T-cell (primary cell): ENCODE results near the gene SPRED2. TPM values are rescaled to one million over a fixed set of nuclear protein-coding genes. Genes with fewer than 3 reads are reported as not detected.

Experiments
- ATAC-seq, 4 experiments: fragments of 200-7000 bp in 3 of 4; fragments of 150-1000 bp in 1 of 4; cut with Tn5 transposase; replicated peaks in 1 of 4; 1 replicate in 3 of 4; 2 replicates in 1 of 4; pipeline ENCODE4 v1.10.0; 2021; ENCODE audit warnings: moderate library complexity in 3 of 4, mild to moderate bottlenecking in 2 of 4, moderate number of reproducible peaks in 1 of 4
- CTCF ChIA-PET, 2 donors: fragments of 300-600 bp; sonication (Branson Sonifier 250); formaldehyde crosslinking; loops; one replicate each; lab custom pipeline; 2022; ENCODE audit warnings: antibody characterized with exemption in 2 of 2; lab: Charles Lee
- POLR2A ChIA-PET, 2 donors: fragments of 300-600 bp; sonication (Branson Sonifier 250); formaldehyde crosslinking; loops; one replicate each; lab custom pipeline; 2022; ENCODE audit warnings: antibody characterized with exemption in 2 of 2; lab: Charles Lee
- DNase-seq, 35 experiments: peaks; one replicate each; pipeline versions ENCODE4 v3.0.0 to v3.0.0-alpha.2; 2013 to 2023
- H3K27ac ChIP-seq: one replicate; pipeline ENCODE4 v1.5.1; 2013; ENCODE audit warnings: low read length
- H3K27me3 ChIP-seq, 2 experiments: replicated peaks in 1 of 2; 1 replicate in 1 of 2; 2 replicates in 1 of 2; pipeline versions ENCODE4 v1.6.1 to v1.7.0; 2013; ENCODE audit warnings: low read length in 1 of 2, mixed read lengths in 1 of 2; ENCODE audit not compliant: control insufficient read depth in 2 of 2, insufficient read depth in 2 of 2; ENCODE audit errors: extremely low read depth in 1 of 2
- H3K36me3 ChIP-seq, 2 donors: 1 replicate in 1 of 2; 2 replicates in 1 of 2; pipeline versions ENCODE4 v1.6.1 to v1.7.0; 2013; ENCODE audit warnings: low read length in 1 of 2; ENCODE audit not compliant: control insufficient read depth in 2 of 2, insufficient read depth in 1 of 2; ENCODE audit errors: extremely low read depth in 1 of 2
- H3K4me1 ChIP-seq, 2 experiments: 1 replicate in 1 of 2; 2 replicates in 1 of 2; pipeline versions ENCODE4 v1.6.1 to v1.7.0; 2013; ENCODE audit warnings: low read length in 2 of 2, mixed read lengths in 1 of 2; ENCODE audit not compliant: insufficient read depth in 2 of 2, control insufficient read depth in 1 of 2; ENCODE audit errors: extremely low read depth in 1 of 2
- H3K4me3 ChIP-seq, 2 donors: 1 replicate in 1 of 2; 2 replicates in 1 of 2; pipeline versions ENCODE4 v1.5.1 to v1.7.0; 2013; ENCODE audit warnings: mild to moderate bottlenecking in 2 of 2, low read length in 1 of 2, moderate library complexity in 1 of 2; ENCODE audit not compliant: control insufficient read depth in 1 of 2; ENCODE audit errors: extremely low read depth in 1 of 2
- H3K9me3 ChIP-seq: 2 replicates; pipeline ENCODE4 v1.7.0; 2013
- H3K27ac Mint-ChIP-seq, 2 donors: one replicate each; pipeline ENCODE4 v1.8.0; 2020 to 2021; ENCODE audit warnings: mild to moderate bottlenecking in 2 of 2, mixed read lengths in 2 of 2
- H3K27me3 Mint-ChIP-seq, 2 donors: one replicate each; pipeline ENCODE4 v1.8.0; 2021 to 2022; ENCODE audit warnings: mixed read lengths in 2 of 2
- H3K36me3 Mint-ChIP-seq: one replicate; pipeline ENCODE4 v1.8.0; 2021; ENCODE audit warnings: mixed read lengths
- H3K4me1 Mint-ChIP-seq, 3 donors: one replicate each; pipeline ENCODE4 v1.8.0; 2020 to 2022; ENCODE audit warnings: mixed read lengths in 3 of 3, mild to moderate bottlenecking in 1 of 3
- H3K4me3 Mint-ChIP-seq, 3 donors: one replicate each; pipeline ENCODE4 v1.8.0; 2020 to 2022; ENCODE audit warnings: mild to moderate bottlenecking in 3 of 3, mixed read lengths in 3 of 3, moderate library complexity in 3 of 3
- H3K9me3 Mint-ChIP-seq, 3 donors: one replicate each; pipeline ENCODE4 v1.8.0; 2020 to 2022; ENCODE audit warnings: mixed read lengths in 3 of 3
- WGBS: methylation state at CpG from one replicate; pipeline ENCODE4 v1.1.5; 2013; ENCODE audit warnings: missing lambda C conversion rate; ENCODE audit not compliant: insufficient coverage; 5-methylcytosine and 5-hydroxymethylcytosine counted together
- total RNA-seq, 35 experiments: library from RNA in 6 of 35; stranded (reverse) in 6 of 35; fragments of 120-200 nt in 1 of 35; gene quantifications; one replicate each; pipeline versions ENCODE4 v1.2.1 to v1.2.4 and lab custom pipeline; 2013 to 2026

Gene SPRED2
- total RNA-seq, 5 donors from 2014 or later (not counting 1 experiment from before 2014, with no cell fraction given): 0.73 to 3.2 (median 1.2) TPM

DNA sequence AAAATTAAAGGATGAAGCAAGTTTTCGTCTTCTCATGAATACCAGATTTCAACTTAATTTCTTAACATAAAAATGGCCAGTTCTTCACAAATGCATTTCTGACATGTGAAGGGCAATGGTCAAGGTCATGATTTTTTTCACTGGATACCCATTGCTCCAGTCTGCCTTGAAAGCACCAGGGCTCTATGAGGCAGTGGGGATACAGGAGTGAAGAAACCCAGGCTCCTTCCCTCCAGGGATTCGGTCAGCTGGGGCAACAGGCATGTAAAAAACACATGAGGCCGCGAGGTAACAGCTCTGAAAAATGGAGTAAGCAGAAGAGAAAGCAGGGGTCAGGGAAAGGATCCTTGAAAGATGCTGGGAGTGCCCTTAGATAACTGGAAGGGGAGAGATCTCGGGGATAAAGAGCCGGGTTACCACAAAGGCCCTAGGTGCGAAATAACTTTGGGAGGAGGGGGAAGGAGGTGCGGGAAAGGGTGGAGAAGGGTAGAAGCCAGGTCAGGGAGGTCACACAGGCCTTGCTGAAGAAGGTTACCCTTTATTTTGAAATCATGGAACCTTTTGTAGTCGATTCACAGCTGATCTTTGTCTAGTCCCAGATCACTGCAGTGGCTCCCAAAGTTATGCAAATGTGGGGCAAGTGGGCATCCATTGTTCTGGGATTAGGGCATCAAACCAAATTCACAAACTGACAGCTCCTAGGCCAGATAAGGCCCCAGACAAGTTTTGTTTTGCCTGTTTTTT is 5.2 kb upstream of the SPRED2 start:
- H3K27me3 Mint-ChIP-seq: peaks cover 29 to 46% of the 10 kb centered on the region in 2 donors
- no peaks in the 10 kb centered on the region for H3K36me3 Mint-ChIP-seq
- peak overlapping the region; percentile 31 to 95 (median 36) for H3K4me3 Mint-ChIP-seq
- no peak for ATAC-seq
- ChIA-PET POLR2A (interaction anchor here (0.6 kb wide), 2 partner anchors 62 to 189 kb away, joined by 3 read pairs; no protein-coding TSS in a partner anchor), CTCF (no interaction called here)
- H3K9me3 ChIP-seq: no peaks in the 10 kb centered on the region
- H3K9me3 Mint-ChIP-seq: no peaks in the 10 kb centered on the region
- H3K4me1 ChIP-seq: peaks cover 9 to 29% of the 10 kb centered on the region in 2 experiments
- peaks cover 13 to 19% (median 17%) of the 10 kb centered on the region in 3 donors for H3K4me1 Mint-ChIP-seq
- H3K27ac ChIP-seq: no peak overlapping the region
- peaks cover 3 to 53% of the 10 kb centered on the region in 2 experiments for H3K27me3 ChIP-seq
- no peak for DNase-seq
- H3K36me3 ChIP-seq: no peaks in the 10 kb centered on the region
- 100% methylated on average over 4 of the region's 9 CpGs for WGBS
- peak overlapping the region in 1 of 2 donors; percentile 25 for H3K27ac Mint-ChIP-seq
- H3K4me3 ChIP-seq: no peak overlapping the region

DNA sequence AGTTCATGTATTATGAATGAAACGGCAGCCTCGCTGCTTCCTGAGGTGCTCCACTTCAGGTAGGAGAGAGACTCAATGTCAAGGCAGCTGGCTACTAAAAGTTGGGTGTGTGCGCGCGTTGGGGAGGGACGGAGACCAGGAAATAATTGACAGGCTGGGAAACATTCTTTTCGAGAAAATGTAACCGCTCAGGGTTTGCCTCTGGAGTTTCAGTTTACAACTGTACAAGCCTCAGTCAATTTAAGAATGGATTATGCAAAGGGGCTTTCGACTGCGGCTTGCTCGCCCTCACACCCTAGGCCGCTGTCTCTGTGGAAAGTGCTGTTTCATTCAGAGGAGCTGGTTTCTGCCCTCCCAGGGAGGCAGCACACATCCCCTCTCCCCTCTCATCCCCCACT is 4.4 kb upstream of the SPRED2 start:
- H3K36me3 Mint-ChIP-seq: no peaks in the 10 kb centered on the region
- peaks cover 29 to 46% of the 10 kb centered on the region in 2 donors for H3K27me3 Mint-ChIP-seq
- H3K9me3 ChIP-seq: no peaks in the 10 kb centered on the region
- CTCF ChIA-PET: no interaction called here
- H3K27me3 ChIP-seq: peaks cover 3 to 59% of the 10 kb centered on the region in 2 experiments
- 9% methylated on average over 12 of the region's 12 CpGs for WGBS
- H3K27ac Mint-ChIP-seq: no peak overlapping the region
- POLR2A ChIA-PET: interaction anchor here in 1 of 2 donors (0.6 kb wide), 2 partner anchors 61 to 188 kb away, joined by 3 to 8 read pairs; no protein-coding TSS in a partner anchor
- H3K4me1 Mint-ChIP-seq: peaks cover 14 to 19% (median 17%) of the 10 kb centered on the region in 3 donors
- no peaks in the 10 kb centered on the region for H3K36me3 ChIP-seq
- no peaks in the 10 kb centered on the region for H3K9me3 Mint-ChIP-seq
- no peak overlapping the region for H3K27ac ChIP-seq
- peaks cover 9 to 31% of the 10 kb centered on the region in 2 experiments for H3K4me1 ChIP-seq
- H3K4me3 Mint-ChIP-seq: peak overlapping the region; percentile 86 to 95 (median 87)
- DNase-seq: peak in 5 of 35 experiments; percentile 5 to 26 (median 9)
- peak overlapping the region; percentile 52 to 94 for H3K4me3 ChIP-seq
- no peak for ATAC-seq

DNA sequence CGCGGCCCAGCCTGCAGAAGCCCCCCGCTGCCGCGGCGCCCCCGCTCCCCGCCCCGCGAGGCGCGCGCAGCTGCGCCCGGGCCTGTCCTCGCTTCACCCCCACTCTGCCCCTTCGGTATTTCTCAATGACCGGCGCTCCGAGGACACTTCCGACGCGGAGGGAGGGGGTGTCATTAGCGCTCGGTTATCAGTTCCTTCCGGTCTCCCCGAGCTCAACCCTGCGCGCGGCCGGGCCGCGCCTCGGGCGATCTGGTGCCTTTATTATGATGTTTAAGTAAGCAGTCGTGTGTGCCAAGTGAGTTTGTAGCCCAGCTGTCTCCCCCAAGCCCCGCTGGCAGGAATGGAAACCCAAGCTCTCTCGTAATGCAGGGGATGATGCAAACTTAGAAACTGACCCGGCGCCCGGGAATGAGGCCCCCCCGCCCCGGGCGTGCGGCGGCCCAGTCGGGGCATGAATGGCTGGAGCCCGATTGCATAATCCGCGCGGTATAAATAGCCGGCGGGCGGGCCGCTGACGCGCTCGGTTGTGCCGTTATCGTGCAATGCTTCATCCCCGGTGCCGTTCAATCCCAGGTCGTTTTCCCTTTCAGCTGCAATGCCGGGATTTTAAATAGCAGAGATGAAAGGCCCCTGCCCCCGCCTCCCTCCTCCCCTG is 3.9 kb upstream of the SPRED2 start:
- DNase-seq: peak in 24 of 35 experiments; percentile 1 to 51 (median 14)
- peak overlapping the region; percentile 86 to 95 (median 87) for H3K4me3 Mint-ChIP-seq

DNA sequence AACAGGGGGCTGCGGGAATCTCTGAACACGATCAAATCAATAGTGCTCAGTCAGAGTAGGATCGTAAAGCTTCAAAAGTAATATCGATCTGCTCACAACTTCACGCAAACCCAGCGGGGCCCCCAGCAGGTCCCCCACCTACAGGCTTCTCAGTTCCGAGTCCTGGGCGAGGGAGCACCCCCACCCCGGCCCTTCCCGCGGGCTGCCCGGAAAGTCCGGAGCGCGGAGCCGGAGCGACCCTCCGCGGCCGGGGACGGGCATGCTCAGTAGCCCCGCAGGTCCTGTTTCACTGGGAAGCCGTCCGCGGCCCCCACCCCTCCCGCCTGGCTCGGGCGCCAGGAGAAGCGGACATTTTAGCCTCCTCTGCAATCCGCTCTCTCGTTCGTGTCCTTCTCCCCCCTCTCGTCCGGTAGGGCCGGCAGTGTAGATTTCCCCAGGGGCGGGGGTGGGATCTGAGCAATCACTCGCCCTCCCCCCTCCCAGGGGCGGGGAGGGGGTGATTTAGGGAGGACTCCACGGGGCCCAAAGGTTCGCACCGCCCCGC is 3.3 kb upstream of the SPRED2 start:
- H3K4me1 Mint-ChIP-seq: peaks cover 17 to 19% (median 17%) of the 10 kb centered on the region in 3 donors
- no peak overlapping the region for H3K27ac ChIP-seq
- peaks cover 3 to 66% of the 10 kb centered on the region in 2 experiments for H3K27me3 ChIP-seq
- peak overlapping the region; percentile 69 to 95 (median 86) for H3K4me3 Mint-ChIP-seq
- peaks cover 29 to 46% of the 10 kb centered on the region in 2 donors for H3K27me3 Mint-ChIP-seq
- no peaks in the 10 kb centered on the region for H3K9me3 Mint-ChIP-seq
- peak overlapping the region; percentile 52 to 94 for H3K4me3 ChIP-seq
- peaks cover 9 to 39% of the 10 kb centered on the region in 2 experiments for H3K4me1 ChIP-seq
- H3K36me3 Mint-ChIP-seq: no peaks in the 10 kb centered on the region
- no peaks in the 10 kb centered on the region for H3K9me3 ChIP-seq
- peak in 1 of 4 experiments; percentile 1 for ATAC-seq
- no peak overlapping the region for H3K27ac Mint-ChIP-seq
- no peaks in the 10 kb centered on the region for H3K36me3 ChIP-seq
- POLR2A ChIA-PET: no interaction called here
- peak in 15 of 35 experiments; percentile 5 to 27 (median 14) for DNase-seq
- 3% methylated on average over 31 of the region's 42 CpGs for WGBS
- CTCF ChIA-PET: no interaction called here

More for the DNA sequence above, 3.9 kb upstream of the SPRED2 start:
- POLR2A ChIA-PET: interaction anchor here in 1 of 2 donors (0.6 kb wide), 1 partner anchor 62 kb away, joined by 8 read pairs; no protein-coding TSS in a partner anchor
- Mint-ChIP-seq H3K27ac (no peak overlapping the region), H3K27me3 (peaks cover 29 to 46% of the 10 kb centered on the region in 2 donors), H3K36me3 (no peaks in the 10 kb centered on the region), H3K4me1 (peaks cover 17 to 19% (median 17%) of the 10 kb centered on the region in 3 donors), H3K9me3 (no peaks in the 10 kb centered on the region)
- no peak overlapping the region for H3K27ac ChIP-seq
- CTCF ChIA-PET: no interaction called here
- 0% methylated on average over 44 of the region's 65 CpGs for WGBS
- peak in 3 of 4 experiments; percentile 5 to 28 (median 18) for ATAC-seq
- peak overlapping the region; percentile 52 to 94 for H3K4me3 ChIP-seq
- peaks cover 3 to 65% of the 10 kb centered on the region in 2 experiments for H3K27me3 ChIP-seq
- H3K9me3 ChIP-seq: no peaks in the 10 kb centered on the region
- H3K4me1 ChIP-seq: peaks cover 9 to 36% of the 10 kb centered on the region in 2 experiments
- H3K36me3 ChIP-seq: no peaks in the 10 kb centered on the region

DNA sequence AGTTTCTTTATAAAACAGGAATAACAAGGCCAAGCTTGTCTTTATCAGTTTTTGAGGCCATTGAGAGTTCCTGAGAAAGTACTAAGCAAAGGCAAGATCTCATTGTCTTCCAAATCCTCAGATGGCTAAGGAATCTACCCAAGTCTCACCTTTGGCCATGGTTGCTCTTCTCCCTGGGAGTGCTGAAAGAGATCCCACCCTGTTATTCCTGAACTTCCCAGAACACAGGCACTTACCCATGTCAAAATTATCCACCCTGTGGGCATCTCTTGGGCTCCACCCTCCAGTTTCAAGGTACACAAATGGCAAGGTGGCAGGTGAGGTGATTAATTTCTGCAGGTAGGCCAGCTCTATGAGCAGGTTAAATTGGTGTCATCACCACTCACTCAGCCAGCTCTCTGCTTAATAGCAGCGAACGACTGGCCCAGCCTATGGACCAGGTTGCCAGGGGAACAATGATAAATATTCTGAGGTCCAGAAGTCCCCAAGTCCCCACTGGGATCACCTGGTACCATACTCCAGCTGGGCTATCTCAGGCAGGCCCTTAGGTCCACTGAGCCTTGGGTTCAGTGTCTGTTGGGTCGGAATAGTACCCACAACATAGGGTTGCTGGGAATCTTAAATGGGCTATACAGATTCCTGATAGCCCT is 2.3 kb upstream of the SPRED2 start:
- Histone ChIP-seq H3K9me3 (no peaks in the 10 kb centered on the region), H3K4me3 (no peak overlapping the region), H3K4me1 (peaks cover 9 to 46% of the 10 kb centered on the region in 2 experiments), H3K36me3 (no peaks in the 10 kb centered on the region), H3K27ac (no peak overlapping the region), H3K27me3 (peaks cover 3 to 73% of the 10 kb centered on the region in 2 experiments)
- peak overlapping the region; percentile 41 to 95 (median 46) for H3K4me3 Mint-ChIP-seq
- H3K9me3 Mint-ChIP-seq: no peaks in the 10 kb centered on the region
- no CpG with 5 or more reads among the region's 3 CpGs for WGBS
- ChIA-PET POLR2A (interaction anchor here in 1 of 2 donors (0.5 kb wide), 1 partner anchor 138 kb away, joined by 8 read pairs; no protein-coding TSS in a partner anchor), CTCF (interaction anchor here in 1 of 2 donors (0.6 kb wide), 1 partner anchor 171 kb away, joined by 4 read pairs; no protein-coding TSS in a partner anchor)
- H3K27ac Mint-ChIP-seq: peak overlapping the region in 1 of 2 donors; percentile 19
- H3K4me1 Mint-ChIP-seq: peaks cover 17 to 23% (median 19%) of the 10 kb centered on the region in 3 donors
- peaks cover 29 to 42% of the 10 kb centered on the region in 2 donors for H3K27me3 Mint-ChIP-seq
- no peak for ATAC-seq
- no peaks in the 10 kb centered on the region for H3K36me3 Mint-ChIP-seq
- no peak for DNase-seq
